ENCODE measurements around the gene CT45A10. TPM values are rescaled to one million over a fixed set of nuclear protein-coding genes. Genes with fewer than 3 reads are reported as not detected.
"Not testable (repeated sequence)": the region's sequence is repeated elsewhere in the genome, so short reads cannot be mapped to it uniquely, and the experiment has no call there.

Gene CT45A10
- total and polyA plus RNA-seq, 8 donors = not detected

DNA sequence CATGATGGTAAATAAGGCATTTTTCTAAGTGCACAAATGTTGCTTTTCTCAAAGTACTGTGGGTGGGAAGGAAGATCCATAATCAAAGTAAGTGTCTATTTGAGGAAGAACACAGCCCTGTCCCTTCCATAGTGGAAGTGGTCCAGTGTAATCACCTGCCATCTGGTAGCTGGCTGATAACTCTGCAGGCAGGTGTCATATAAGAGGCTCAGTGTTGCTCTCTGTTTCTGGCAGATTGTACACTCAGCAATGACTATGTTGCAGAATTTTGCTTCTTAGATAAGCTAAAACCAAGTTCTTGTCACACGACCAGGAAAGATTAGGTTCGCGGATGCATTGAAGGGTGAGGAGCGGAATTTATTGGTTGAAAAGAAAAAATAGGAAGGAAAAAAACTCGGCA lies 21.2 kb upstream of the CT45A10 start:
- TF ChIP-seq EP300 (IDR thresholded peaks at IDR 0.05) = no peak
- 78 to 92% (median 83%) methylated on average over 3 to 5 of the region's 5 CpGs for WGBS, 5 donors
- Histone ChIP-seq H3K4me3 (no peak overlapping the region), H3K27me3 (peaks cover 0 to 4% (median 0%) of the 10 kb centered on the region in 3 donors), H3K36me3 (no peaks in the 10 kb centered on the region), H3K4me1 (no peaks in the 10 kb centered on the region), H3K9me3 (no peaks in the 10 kb centered on the region), H3K27ac (no peak overlapping the region)
- intact Hi-C loops (cut with DNase I; ENCODE audit: low total_unique reads) = no loop called here
- DNase-seq = no peak

DNA sequence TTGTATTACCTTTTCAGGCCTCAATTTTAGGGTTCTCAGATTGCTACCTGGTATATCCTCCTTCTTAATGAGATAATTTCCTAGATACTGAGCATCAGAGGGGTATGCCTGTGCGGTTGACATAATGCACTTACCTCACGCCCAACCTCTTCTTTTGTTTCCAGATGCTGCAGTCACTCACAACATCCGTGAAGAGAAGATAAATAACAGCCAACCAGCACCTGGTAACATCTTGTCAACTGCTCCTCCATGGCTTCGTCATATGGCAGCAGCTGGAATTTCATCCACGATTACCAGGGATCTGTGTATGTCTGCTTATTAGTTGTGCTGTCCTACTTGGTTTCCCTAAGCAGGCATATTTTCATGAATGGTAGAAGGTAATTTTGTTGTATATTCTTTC lies 17.0 kb upstream of the CT45A10 start:
- intact Hi-C loops (cut with DNase I; ENCODE audit: low total_unique reads) = no loop called here
- Histone ChIP-seq H3K9me3 (no peaks in the 10 kb centered on the region), H3K36me3 (no peaks in the 10 kb centered on the region), H3K27me3 (no peaks in the 10 kb centered on the region), H3K27ac (no peak overlapping the region), H3K4me3 (no peak overlapping the region), H3K4me1 (no peaks in the 10 kb centered on the region)
- WGBS, 5 donors = 64 to 87% (median 70%) methylated on average over 5 of the region's 5 CpGs
- no peak for DNase-seq
- TF ChIP-seq, protein P1, sequence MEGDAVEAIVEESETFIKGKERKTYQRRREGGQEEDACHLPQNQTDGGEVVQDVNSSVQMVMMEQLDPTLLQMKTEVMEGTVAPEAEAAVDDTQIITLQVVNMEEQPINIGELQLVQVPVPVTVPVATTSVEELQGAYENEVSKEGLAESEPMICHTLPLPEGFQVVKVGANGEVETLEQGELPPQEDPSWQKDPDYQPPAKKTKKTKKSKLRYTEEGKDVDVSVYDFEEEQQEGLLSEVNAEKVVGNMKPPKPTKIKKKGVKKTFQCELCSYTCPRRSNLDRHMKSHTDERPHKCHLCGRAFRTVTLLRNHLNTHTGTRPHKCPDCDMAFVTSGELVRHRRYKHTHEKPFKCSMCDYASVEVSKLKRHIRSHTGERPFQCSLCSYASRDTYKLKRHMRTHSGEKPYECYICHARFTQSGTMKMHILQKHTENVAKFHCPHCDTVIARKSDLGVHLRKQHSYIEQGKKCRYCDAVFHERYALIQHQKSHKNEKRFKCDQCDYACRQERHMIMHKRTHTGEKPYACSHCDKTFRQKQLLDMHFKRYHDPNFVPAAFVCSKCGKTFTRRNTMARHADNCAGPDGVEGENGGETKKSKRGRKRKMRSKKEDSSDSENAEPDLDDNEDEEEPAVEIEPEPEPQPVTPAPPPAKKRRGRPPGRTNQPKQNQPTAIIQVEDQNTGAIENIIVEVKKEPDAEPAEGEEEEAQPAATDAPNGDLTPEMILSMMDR (IDR thresholded peaks at IDR 0.05) = no peak
- TF ChIP-seq POLR2AphosphoS5 (IDR thresholded peaks at IDR 0.05) (no peak), EP300 (IDR thresholded peaks at IDR 0.05) (no peak), POLR2A (IDR thresholded peaks at IDR 0.05) (no peak)

DNA sequence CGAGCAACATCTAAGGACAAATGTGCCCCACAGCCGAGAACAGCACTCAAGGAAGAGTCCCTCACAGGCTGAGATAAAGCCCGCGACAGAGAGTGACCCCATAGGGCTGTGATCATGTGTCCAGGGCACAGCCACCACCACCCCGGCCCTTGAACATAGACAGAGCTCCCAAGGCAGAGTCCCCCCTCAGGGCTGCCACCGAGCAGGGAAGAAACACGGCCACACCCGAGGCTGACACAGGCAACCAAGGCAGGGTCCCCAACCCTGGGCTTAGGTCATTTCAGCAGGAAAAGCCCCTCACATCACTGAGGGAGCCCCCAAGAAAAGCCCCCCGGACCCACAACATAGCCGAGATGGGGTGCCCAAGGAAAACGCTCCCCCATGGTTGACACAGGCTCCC lies 463 bp downstream of the CT45A10 start:
- no peaks in the 10 kb centered on the region for H3K27me3 ChIP-seq
- H3K27ac ChIP-seq = no peak overlapping the region
- no peak for DNase-seq
- WGBS, 5 donors = 87 to 94% (median 92%) methylated on average over 4 to 11 of the region's 11 CpGs
- TF ChIP-seq, protein P1 (IDR thresholded peaks at IDR 0.05) = no peak
- TF ChIP-seq POLR2AphosphoS5 (IDR thresholded peaks at IDR 0.05) (no peak), EP300 (IDR thresholded peaks at IDR 0.05) (no peak), POLR2A (IDR thresholded peaks at IDR 0.05) (no peak)
- H3K36me3 ChIP-seq = no peaks in the 10 kb centered on the region
- H3K4me3 ChIP-seq = no peak overlapping the region
- H3K4me1 ChIP-seq = no peaks in the 10 kb centered on the region
- peaks cover 0 to 24% (median 7%) of the 10 kb centered on the region in 4 donors for H3K9me3 ChIP-seq
- intact Hi-C loops (cut with DNase I; ENCODE audit: low total_unique reads) = no loop called here

DNA sequence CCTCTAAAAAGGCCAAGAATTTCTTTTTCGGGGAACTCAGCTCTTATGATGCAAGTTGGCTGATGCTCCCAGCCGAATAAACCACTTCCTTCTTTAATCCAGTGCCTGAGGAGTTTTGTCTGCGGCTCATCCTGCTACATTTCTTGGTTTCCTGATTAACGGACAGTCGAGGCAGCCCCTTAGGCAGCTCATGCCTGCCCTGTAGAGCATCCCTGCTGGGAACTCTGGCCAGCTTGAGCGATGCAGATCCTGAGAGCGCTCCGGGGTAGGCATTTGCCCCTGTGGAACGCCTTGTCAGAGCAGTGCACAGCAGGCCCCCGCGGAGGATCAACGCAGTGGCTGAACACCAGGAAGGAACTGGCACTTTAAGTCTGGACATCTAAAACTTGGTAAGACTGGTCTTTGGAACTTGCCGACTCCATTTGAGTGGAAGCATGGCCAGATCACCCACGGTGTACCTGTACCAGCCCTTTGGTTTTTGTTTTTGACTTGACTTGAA lies 3.1 kb downstream of the CT45A10 start:
- no peak overlapping the region for H3K27ac ChIP-seq
- intact Hi-C loops (cut with DNase I; ENCODE audit: low total_unique reads) = no loop called here
- H3K36me3 ChIP-seq = no peaks in the 10 kb centered on the region
- H3K27me3 ChIP-seq = no peaks in the 10 kb centered on the region
- no peak overlapping the region for H3K4me3 ChIP-seq
- 83 to 91% (median 88%) methylated on average over 6 to 14 of the region's 14 CpGs for WGBS, 5 donors
- no peaks in the 10 kb centered on the region for H3K4me1 ChIP-seq
- DNase-seq = no peak
- peaks cover 0 to 22% (median 7%) of the 10 kb centered on the region in 4 donors for H3K9me3 ChIP-seq
- TF ChIP-seq POLR2AphosphoS5 (IDR thresholded peaks at IDR 0.05) = no peak
- no peak for TF ChIP-seq EP300 (IDR thresholded peaks at IDR 0.05)
- no peak for TF ChIP-seq POLR2A (IDR thresholded peaks at IDR 0.05)
- TF ChIP-seq, protein P1 (IDR thresholded peaks at IDR 0.05) = no peak

DNA sequence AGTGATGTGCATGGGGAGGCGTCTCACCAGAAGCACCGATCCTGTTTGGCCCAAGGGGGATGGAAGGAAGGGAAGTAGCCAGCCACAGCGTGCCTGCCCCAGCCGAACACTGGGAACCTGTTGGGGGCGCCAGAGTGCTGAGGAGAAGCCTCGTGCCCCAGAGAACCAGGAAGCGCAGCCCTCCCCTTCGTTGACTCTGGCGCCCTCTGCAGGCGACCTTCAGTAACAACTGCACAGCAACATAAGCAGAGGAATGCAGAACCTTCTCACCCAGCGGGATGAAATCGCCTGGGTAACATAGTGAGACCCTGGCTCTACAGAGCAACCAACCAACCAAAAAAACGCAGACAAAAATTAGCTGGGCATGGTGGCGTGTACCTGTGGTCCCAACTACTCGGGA lies 4.3 kb downstream of the CT45A10 start:
- H3K4me1 ChIP-seq; H3K27ac ChIP-seq; H3K36me3 ChIP-seq; H3K27me3 ChIP-seq; DNase-seq; intact Hi-C loops (cut with DNase I; ENCODE audit: low total_unique reads); H3K4me3 ChIP-seq: not testable (repeated sequence)
- 58 to 93% (median 83%) methylated on average over 5 to 13 of the region's 15 CpGs for WGBS, 5 donors
- peaks cover 0 to 20% (median 7%) of the 10 kb centered on the region in 4 donors for H3K9me3 ChIP-seq

DNA sequence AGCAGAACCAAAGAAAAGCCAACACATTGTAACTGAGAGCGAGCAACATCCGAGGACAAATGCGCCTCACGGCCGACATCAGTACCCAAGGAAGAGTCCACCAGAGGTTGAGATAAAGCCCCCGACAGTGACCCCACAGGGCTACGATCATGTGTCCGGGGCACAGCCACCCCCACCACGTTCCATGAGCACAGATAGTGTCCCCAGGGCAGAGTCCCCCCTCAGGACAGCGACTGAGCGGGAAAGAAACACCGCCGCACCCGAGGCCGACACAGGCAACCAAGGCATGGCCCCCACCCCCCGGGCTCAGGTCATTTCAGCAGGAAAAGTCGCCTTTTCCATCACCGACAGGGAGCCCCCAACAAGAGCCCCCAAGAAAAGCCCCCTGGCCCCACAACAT lies 5.0 kb downstream of the CT45A10 start:
- H3K27me3 ChIP-seq; intact Hi-C loops (cut with DNase I; ENCODE audit: low total_unique reads); DNase-seq; H3K27ac ChIP-seq; H3K36me3 ChIP-seq; H3K4me3 ChIP-seq; H3K4me1 ChIP-seq: not testable (repeated sequence)
- 86 to 97% (median 88%) methylated on average over 6 to 12 of the region's 18 CpGs for WGBS, 5 donors
- H3K9me3 ChIP-seq = peaks cover 0 to 12% (median 5%) of the 10 kb centered on the region in 4 donors

DNA sequence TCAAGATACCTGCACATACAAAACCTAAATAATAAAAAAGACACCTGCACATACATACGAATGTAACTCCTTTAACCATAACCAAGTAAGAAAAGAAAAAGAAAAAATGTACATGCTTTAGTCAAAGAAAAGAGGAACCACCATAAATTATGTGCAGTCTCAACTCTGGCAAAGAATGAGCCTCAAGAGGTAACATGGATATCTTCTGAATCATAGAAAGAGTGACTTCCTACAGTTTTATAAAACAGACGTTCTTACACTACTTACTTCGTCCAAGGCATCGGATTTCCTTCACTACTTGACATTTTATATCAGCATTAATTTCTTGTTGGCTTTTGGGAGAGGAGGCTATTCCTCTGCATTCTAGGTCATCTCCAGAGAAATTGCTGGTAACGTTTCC lies 10.5 kb downstream of the CT45A10 start:
- H3K4me1 ChIP-seq; H3K4me3 ChIP-seq; H3K27ac ChIP-seq; H3K27me3 ChIP-seq; H3K36me3 ChIP-seq; DNase-seq; H3K9me3 ChIP-seq; intact Hi-C loops (cut with DNase I; ENCODE audit: low total_unique reads): not testable (repeated sequence)
- WGBS, 5 donors = 50 to 67% (median 53%) methylated on average over 4 of the region's 5 CpGs

DNA sequence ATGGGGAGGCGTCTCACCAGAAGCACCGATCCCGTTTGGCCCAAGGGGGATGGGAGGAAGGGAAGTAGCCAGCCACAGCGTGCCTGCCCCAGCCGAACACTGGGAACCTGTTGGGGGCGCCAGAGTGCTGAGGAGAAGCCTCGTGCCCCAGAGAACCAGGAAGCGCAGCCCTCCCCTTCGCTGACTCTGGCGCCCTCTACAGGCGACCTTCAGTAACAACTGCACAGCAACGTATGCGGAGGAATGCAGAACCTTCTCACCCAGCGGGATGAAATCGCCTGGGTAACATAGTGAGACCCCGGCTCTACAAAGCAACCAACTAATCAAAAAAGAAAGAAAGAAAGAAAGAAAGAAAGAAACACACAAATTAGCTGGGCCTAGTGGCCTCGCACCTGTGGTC lies 21.5 kb downstream of the CT45A10 start, which contains the start of gene CT45A9:
CT45A9 (minus strand) TSS at position 101 of the 400 bp plus-strand sequence. CDS start 3,751 bp downstream, outside the sequence.
- intact Hi-C loops (cut with DNase I; ENCODE audit: low total_unique reads); H3K4me3 ChIP-seq; H3K4me1 ChIP-seq; H3K27ac ChIP-seq; H3K36me3 ChIP-seq; H3K9me3 ChIP-seq; H3K27me3 ChIP-seq; DNase-seq: not testable (repeated sequence)
- no CpG with 5 or more reads among the region's 17 CpGs for WGBS, 5 donors

DNA sequence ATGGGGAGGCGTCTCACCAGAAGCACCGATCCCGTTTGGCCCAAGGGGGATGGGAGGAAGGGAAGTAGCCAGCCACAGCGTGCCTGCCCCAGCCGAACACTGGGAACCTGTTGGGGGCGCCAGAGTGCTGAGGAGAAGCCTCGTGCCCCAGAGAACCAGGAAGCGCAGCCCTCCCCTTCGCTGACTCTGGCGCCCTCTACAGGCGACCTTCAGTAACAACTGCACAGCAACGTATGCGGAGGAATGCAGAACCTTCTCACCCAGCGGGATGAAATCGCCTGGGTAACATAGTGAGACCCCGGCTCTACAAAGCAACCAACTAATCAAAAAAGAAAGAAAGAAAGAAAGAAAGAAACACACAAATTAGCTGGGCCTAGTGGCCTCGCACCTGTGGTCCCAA lies 38.8 kb downstream of the CT45A10 start, which contains the start of gene CT45A8:
CT45A8 (minus strand) TSS at position 101 of the 400 bp plus-strand sequence. CDS start 3,755 bp downstream, outside the sequence.
- intact Hi-C loops (cut with DNase I; ENCODE audit: low total_unique reads); H3K4me1 ChIP-seq: not testable (repeated sequence)
- WGBS, 5 donors = no CpG with 5 or more reads among the region's 17 CpGs

More for the DNA sequence above, 38.8 kb downstream of the CT45A10 start, which contains the start of gene CT45A8:
- DNase-seq, H3K27me3 ChIP-seq, H3K9me3 ChIP-seq, H3K27ac ChIP-seq, H3K4me3 ChIP-seq, H3K36me3 ChIP-seq: not testable (repeated sequence)
